ENCODE results near the gene SORCS2.

GRCh38 chr4:7625071-7625470 lies 432.7 kb downstream of the SORCS2 start:
- TF ChIP-seq CTCF (conservative IDR thresholded peaks at IDR 0.05; ENCODE audit: low read depth, low read length) = no peak
- no peak for TF ChIP-seq EZH2 (IDR thresholded peaks at IDR 0.05; ENCODE audit: low read length, unreplicated experiment)

All from PC-3 (cell line).